Measurements from ENCODE around the gene TGIF2LX. TPM values are rescaled to one million over a fixed set of nuclear protein-coding genes. Genes with fewer than 3 reads are reported as not detected.

Gene TGIF2LX
- not detected in 2 replicates for total RNA-seq

DNA sequence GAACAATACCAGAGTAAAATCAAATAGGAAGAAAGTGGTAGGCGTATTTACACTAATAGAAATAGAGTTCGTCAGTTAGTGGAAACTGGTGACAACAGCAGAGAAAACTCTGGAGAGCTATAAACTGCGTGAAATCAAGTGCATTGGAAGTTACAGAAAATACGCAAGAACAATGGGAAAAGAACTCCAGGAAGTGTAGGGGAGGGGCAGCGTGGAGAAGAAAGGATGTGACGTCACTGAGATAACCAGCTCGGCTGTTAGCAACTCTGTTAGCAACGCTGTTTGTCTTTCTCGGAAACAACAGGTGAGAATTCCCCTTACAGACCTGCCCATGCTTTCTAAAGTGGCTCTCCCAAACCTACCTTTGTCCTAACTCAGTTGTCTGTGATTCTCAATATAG is at the start of gene TGIF2LX:
Gene TGIF2LX, plus strand, starts transcription at position 244 of the 400 bp plus-strand sequence. CDS start 178 bp downstream, outside the sequence.

